ENCODE results near the gene ICAM3. TPM values are rescaled to one million over a fixed set of nuclear protein-coding genes. Genes with fewer than 3 reads are reported as not detected.

ICAM3 gene
- total RNA-seq, 1 experiment from 2014 or later: 7.9 TPM

DNA sequence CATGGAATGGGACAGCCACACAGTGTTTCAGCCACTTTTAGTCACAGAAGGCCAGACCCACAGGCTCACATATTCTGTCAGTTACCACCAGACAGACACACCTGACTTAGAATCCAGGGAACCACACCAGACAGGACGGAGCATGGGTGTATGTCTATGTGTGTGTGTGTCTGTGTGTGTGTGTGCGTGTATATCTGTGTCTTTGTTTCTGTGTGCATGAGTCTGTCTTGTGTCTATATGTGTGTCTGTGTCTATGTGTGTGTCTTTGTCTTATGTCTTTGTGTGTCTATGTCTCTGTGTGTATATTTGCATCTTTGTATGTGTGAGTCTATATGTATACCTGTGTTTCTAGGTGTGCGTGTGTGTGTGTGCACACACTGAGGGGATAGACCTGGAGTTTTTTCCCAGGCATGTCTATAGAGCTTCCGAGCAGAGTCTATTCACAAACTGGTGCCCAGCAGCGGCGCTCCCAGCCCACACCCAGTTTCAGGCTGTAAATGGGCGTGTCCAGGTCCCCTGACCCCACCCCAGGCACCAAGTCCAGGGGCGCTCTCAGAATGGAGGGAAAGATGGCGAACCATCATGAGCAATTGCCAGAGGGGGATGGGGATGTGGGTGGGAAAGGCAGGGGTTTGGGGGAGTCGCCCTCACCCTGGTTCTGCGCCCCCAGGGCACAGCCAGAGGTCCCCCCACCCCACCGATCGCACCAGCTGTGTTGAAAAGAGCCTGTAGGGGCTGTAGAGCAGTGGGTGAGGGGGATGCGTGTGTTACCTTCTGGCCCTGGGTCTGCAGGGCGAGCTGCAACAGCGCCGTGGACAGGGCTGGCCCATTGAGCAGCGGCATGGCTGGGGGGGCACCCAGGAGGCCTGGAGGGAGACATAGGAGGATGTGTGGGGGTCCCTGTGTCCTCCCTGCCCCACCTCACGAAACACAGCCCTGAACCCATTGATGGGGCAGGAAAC lies 17.3 kb downstream of the ICAM3 start:
- TF ChIP-seq, protein P1, sequence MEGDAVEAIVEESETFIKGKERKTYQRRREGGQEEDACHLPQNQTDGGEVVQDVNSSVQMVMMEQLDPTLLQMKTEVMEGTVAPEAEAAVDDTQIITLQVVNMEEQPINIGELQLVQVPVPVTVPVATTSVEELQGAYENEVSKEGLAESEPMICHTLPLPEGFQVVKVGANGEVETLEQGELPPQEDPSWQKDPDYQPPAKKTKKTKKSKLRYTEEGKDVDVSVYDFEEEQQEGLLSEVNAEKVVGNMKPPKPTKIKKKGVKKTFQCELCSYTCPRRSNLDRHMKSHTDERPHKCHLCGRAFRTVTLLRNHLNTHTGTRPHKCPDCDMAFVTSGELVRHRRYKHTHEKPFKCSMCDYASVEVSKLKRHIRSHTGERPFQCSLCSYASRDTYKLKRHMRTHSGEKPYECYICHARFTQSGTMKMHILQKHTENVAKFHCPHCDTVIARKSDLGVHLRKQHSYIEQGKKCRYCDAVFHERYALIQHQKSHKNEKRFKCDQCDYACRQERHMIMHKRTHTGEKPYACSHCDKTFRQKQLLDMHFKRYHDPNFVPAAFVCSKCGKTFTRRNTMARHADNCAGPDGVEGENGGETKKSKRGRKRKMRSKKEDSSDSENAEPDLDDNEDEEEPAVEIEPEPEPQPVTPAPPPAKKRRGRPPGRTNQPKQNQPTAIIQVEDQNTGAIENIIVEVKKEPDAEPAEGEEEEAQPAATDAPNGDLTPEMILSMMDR (IDR thresholded peaks at IDR 0.05; ENCODE audit: unreplicated experiment): no peak
- intact Hi-C loops (cut with micrococcal nuclease): no loop called here
- Mint-ChIP-seq H3K4me1 (ENCODE audit: insufficient read depth, unreplicated experiment) (no peaks in the 10 kb centered on the region), H3K4me3 (ENCODE audit: unreplicated experiment) (no peak overlapping the region), H3K36me3 (ENCODE audit: insufficient read depth, unreplicated experiment) (peaks cover 68% of the 10 kb centered on the region), H3K27ac (ENCODE audit: low read depth, unreplicated experiment) (no peak overlapping the region), H3K9me3 (ENCODE audit: unreplicated experiment) (no peaks in the 10 kb centered on the region), H3K27me3 (ENCODE audit: insufficient read depth, unreplicated experiment) (no peaks in the 10 kb centered on the region)
- BruUV-seq (replicated peaks): no TSS peak
- ChIA-PET POLR2A (no interaction called here), CTCF (no interaction called here)
- DNase-seq (ENCODE audit: unreplicated experiment): no peak

DNA sequence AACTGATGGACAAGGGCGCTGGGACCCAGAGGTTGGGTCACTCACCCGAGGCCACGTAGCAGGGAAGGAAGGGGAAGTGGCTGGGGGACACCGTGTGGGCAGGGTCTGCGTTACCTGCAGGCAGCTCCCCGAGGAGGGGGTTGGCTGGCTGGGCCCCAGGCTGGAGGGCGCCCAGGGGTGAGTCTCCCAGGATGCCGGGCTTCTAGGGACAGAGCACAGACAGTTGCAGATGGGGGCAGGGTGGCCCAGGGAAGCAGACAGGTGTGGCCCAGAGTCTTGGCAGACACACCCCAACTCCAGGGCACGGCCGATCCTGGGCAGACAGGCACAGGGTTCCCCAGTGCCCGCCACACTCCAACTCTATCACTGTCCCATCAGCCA lies 18.0 kb downstream of the ICAM3 start:
- no TSS peak for BruUV-seq (replicated peaks)
- intact Hi-C loops (cut with micrococcal nuclease): no loop called here
- no peaks in the 10 kb centered on the region for H3K4me1 Mint-ChIP-seq (ENCODE audit: insufficient read depth, unreplicated experiment)
- TF ChIP-seq, protein P1 (IDR thresholded peaks at IDR 0.05; ENCODE audit: unreplicated experiment): no peak
- no peaks in the 10 kb centered on the region for H3K27me3 Mint-ChIP-seq (ENCODE audit: insufficient read depth, unreplicated experiment)
- H3K9me3 Mint-ChIP-seq (ENCODE audit: unreplicated experiment): no peaks in the 10 kb centered on the region
- H3K4me3 Mint-ChIP-seq (ENCODE audit: unreplicated experiment): no peak overlapping the region
- H3K36me3 Mint-ChIP-seq (ENCODE audit: insufficient read depth, unreplicated experiment): peaks cover 63% of the 10 kb centered on the region
- no peak for DNase-seq (ENCODE audit: unreplicated experiment)
- POLR2A ChIA-PET: no interaction called here
- CTCF ChIA-PET: interaction anchor here (0.9 to 1.3 kb wide), 2 partner anchors 50 to 67 kb away, joined by 3 read pairs; no protein-coding TSS in a partner anchor
- H3K27ac Mint-ChIP-seq (ENCODE audit: low read depth, unreplicated experiment): no peak overlapping the region

GRCh38 chr19:10320602-10321416 lies 18.6 kb downstream of the ICAM3 start:
- Mint-ChIP-seq H3K36me3 (ENCODE audit: insufficient read depth, unreplicated experiment) (peaks cover 66% of the 10 kb centered on the region), H3K9me3 (ENCODE audit: unreplicated experiment) (no peaks in the 10 kb centered on the region), H3K27ac (ENCODE audit: low read depth, unreplicated experiment) (no peak overlapping the region), H3K4me1 (ENCODE audit: insufficient read depth, unreplicated experiment) (peaks cover 6% of the 10 kb centered on the region), H3K27me3 (ENCODE audit: insufficient read depth, unreplicated experiment) (no peaks in the 10 kb centered on the region), H3K4me3 (ENCODE audit: unreplicated experiment) (no peak overlapping the region)
- intact Hi-C loops (cut with micrococcal nuclease): no loop called here
- ChIA-PET POLR2A (no interaction called here), CTCF (interaction anchor here (0.9 to 1.3 kb wide), 2 partner anchors 49 to 68 kb away, joined by 3 read pairs; no protein-coding TSS in a partner anchor)
- no peak for DNase-seq (ENCODE audit: unreplicated experiment)
- TF ChIP-seq, protein P1 (IDR thresholded peaks at IDR 0.05; ENCODE audit: unreplicated experiment): no peak
- BruUV-seq (replicated peaks): no TSS peak

All from MCF 10A (cell line).